Amniotic stem cell (primary cell): ENCODE measurements around the gene CHMP6.

ENCODE experiments used
- DNase-seq: peaks from one replicate; lab custom pipeline; 2025; lab: John Stamatoyannopoulos, UW

Gene CHMP6

DNA sequence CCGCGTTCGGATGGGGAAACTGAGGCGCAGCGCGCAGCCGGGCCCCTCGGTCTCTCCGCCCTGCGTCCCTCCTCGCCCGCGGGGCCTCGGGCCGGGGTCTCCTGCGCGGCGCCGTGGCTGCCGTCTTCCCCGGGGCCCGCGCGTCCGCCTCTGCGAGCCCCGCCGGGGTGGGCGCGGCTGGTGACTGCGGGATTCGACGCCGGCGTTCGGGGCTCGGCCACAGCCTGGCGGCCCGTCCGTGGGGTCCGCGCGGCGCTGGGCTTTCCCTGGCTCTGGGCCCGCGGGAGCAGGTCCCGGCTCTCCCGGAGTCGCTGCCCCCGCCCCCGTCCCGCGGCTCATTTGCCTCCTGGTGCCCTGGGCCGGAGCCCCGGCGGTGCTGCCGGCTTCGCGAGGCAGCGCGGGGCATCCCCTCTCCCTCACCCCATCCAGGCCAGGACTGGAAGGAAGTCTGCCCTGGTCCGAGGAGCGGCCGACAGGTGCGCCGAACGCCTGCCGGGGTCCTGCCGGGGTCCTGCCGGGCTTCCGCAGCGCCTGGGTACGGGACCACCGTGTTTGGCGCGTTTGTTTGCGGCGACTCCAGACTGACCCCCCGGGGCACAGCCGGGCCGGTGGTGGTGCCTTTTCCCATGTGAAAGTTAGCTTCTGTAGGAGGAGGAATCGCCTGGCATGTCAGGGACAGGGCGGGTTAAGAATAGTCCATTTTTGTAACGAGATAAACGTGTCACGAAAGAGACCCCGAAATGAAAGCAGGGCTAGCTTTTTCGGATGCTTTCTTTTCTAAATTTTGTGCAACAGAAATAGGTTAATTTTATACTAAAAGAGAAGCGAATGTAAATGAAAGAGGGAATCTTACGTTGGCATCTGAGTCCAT is 671 bp downstream of the CHMP6 start:
- DNase-seq = no peak

- DNase-seq = no peak
Measured at GRCh38 chr17:80992948-80993624, 1.4 kb downstream of the CHMP6 start.

DNA sequence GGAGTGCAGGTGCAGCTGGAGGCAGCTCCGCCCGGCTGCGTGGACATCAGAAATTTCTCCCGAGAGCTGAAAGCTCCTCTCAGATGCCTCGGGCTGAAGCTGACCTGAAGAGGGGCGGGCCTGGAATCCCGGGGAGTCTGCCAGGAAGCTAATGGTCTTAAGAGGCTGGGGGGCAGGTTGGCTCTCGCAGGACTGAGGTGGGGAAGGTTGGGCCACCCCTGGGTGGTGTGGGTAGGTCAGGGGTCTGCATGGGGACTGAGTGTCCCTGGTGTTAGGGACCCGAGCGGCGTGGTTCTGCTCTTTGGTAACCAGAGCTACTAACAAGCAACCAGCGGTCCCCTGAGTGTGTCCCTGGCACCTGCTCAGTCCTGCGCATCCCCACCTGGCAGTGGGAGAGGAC is 3.5 kb downstream of the CHMP6 start:
- no peak for DNase-seq

GRCh38 chr17:80996422-80997305 is 5.0 kb downstream of the CHMP6 start:
- no peak for DNase-seq

- DNase-seq = no peak
Measured at GRCh38 chr17:80997424-80998117, 5.9 kb downstream of the CHMP6 start.

DNA sequence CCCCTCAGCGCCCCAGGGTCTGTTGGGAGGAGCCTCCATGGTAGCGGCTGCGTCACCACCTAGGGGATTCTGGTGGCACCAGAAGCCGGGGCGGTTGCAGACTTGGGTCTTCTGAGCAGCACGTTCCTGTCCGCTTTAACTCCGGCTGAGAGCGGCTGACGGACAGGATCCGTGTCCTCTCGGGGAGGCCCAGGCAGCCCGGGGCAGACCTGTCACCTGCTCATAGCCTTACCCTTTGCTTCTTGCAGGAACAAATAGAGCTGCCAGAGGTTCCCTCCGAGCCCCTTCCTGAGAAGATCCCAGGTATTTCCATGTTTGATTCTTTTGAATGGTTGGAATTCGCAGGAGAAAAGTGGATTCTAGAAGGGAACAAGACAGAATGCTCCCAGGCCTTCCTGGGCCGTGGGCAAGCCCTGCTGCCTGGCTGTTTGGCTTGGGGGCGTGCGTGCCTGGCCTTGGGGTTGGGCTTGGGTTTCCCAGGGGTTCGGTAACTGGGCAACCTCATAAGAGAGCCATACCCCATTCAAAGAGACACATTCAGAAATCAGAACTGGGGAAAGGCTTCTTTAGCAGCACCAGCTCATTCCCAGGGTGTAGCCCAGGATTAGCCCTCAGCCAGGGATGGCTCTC is 6.6 kb downstream of the CHMP6 start:
- DNase-seq = no peak

- DNase-seq = no peak
Measured at GRCh38 chr17:80998748-80999535, 7.3 kb downstream of the CHMP6 start.

DNA sequence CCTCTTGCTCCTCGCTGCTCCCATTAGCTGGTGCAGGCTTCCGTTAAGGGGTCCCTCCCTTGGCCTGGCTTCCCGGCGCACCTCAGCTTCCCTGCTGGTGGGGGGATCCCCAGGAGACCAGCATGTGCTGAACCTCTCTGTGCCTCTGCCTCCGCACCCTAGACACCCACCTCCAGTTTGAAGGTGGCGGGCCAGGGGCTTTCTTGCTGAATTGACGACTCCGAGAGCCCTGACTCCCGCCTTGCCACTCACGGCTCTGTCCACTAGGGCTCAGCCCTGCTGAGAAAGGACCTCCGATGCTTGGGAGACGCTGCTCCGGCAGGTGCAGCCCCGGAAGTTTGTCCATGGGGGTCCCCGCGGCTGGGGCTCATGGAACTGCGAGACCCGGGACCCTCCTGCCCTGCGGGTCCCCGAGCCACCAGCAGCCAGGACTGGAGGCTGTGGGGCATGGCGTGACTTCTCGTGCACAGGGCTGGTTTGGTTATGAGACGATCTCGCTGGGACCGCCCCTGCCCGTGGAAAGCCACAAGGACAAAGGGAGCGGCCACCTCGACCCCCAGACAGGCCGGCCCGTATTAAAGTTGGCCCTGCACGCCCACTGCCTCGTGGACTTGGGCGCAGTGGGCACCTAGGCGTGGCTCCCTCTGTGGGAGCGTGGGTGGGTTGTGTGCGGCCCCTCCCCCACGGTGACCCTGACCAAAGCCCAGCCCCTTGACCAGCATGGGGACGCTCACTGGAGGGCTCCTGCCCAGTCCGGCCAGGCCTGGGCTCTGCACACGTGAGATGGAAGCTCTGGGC is 8.1 kb downstream of the CHMP6 start:
- no peak for DNase-seq

DNA sequence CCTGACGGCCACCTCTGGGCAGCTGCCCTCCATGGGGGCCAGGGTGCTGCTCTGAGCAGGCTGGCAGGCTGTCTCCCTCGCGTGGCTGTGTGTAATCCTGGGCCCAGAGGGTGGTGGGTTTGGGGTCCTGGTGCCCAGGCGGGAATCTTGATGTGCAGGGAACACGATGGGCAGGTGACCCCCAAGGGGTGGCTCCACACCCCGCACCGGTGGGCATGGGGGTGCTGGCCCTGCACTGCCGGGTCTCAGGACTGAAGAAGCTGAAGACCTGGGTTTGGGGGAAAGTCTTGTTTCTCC is 8.6 kb downstream of the CHMP6 start:
- DNase-seq = no peak

DNA sequence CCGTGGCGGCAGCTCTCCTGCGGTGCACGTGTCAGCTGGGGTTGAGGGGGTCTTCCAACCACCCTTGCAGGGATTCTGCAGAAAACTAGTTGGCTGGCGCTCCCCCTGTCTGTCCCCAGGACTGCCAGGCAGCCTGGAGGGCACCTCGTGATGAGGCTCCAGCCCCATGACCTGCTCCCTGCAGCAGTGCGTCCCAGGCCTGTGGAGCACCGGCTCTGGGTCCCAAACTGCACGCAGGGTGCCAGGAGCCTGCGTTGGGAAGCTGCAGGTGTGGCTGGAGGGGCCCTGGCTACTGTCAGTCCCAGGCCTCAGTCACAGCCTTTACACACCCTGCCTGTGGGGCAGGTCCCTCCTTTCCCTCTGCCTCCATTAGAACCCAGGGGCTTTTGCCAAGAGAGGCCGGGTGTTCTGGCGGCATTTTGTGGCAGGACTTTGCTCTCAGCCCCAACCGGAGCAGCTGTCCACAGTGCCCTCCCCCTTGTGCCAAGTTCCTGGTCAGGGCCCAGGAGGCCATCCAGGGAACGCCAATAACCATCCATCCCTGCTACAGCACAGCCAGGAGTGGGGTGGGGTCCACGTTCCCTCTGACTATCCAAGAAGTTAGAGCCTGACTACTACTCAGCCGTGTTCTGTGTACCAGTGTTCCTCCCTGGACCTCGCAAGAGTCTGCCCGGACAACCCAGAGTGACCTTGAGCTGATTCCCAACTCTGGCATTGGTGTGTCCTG is 9.2 kb downstream of the CHMP6 start:
- no peak for DNase-seq

DNA sequence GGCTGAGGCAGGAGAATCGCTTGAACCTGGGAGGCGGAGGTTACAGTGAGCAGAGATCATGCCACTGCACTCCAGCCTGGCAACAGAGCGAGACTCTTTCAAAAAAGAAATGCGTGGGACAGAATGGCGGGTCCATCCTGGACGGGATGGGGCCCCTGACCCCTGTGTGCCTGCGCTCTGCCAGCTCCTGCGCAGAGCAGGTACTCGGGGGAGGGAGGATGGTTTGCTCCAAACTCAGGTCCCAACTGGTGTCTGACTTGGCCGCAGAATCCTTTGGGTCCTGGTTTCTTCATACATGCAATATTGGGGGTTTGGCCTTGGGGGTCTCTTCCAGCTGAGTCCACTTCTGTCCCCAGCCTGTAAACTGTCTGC is 10.4 kb downstream of the CHMP6 start:
- DNase-seq = no peak

GRCh38 chr17:81002409-81003361 is 11.0 kb downstream of the CHMP6 start:
- DNase-seq = no peak

- DNase-seq = no peak
Measured at GRCh38 chr17:81003711-81004475, 12.3 kb downstream of the CHMP6 start.

GRCh38 chr17:81006891-81007290 is 15.2 kb downstream of the CHMP6 start:
- no peak for DNase-seq

- no peak for DNase-seq
Measured at GRCh38 chr17:81008140-81008539, 16.5 kb downstream of the CHMP6 start.

DNA sequence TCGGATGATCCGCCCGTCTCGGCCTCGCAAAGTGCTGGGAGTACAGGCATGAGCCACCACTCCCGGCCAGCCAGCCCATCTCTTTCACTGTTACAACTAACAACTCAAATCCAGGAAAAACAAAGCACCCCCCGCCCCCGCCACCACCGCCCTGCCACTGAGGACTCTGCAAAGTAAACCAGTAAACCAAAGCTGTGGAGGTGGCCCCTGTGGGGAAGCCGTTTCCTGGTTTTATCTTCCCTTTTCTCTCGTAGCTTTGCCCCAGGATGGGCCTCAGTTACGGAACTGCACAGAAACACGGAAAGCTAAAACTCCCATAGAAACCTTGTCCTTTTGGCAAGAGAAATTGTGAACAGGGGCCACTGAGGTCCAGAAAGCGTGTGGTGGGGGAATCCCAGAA is 17.5 kb downstream of the CHMP6 start:
- DNase-seq = no peak

DNA sequence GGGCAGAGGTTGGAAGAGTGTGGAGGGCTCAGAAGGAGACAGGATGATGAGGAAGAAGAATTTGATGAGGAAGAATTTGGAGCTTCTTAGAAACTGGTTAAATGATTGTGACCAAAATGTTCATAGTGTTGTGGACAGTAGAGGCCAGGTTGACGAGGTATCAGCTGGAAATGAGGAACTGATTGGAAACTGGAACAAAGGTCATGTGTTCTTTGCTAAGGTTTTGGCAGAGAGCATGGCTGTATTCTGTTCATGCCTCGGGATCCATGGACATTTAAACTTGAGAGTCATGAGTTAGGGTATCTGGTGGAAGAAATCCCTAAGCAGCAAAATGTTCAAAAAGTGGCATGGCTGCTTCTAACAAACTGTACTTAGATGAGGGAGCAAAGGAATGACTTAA is 19.3 kb downstream of the CHMP6 start:
- no peak for DNase-seq
